ENCODE measurements around the gene NBEA.

DNA sequence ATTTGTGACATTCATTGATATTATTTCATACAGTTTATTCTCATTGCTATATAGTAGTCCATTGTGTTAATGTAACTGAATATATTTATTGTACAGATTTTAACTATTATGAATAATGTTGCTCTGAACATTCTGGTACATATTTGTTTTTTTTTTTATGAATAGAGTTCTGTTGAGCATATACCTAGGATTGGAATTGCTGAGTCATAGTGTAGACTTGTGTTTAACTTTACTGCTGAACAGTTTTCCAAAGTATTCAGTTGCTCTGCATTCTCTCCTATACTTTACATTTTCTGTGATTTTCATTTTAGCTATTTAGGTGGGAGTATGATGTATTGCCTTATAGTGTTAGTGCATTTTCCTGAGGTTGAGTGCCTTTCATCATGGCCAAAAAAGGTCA, 436.9 kb downstream of the NBEA start:
- TF ChIP-seq SIN3A (IDR thresholded peaks at IDR 0.05; ENCODE audit: borderline replicate concordance, insufficient read depth, low read depth, low read length), result no peak
- no peak for TF ChIP-seq CTCF (IDR thresholded peaks at IDR 0.05)
- TF ChIP-seq POLR2AphosphoS5 (IDR thresholded peaks at IDR 0.05; ENCODE audit: low read depth, low read length), result no peak
- TF ChIP-seq, protein P1, sequence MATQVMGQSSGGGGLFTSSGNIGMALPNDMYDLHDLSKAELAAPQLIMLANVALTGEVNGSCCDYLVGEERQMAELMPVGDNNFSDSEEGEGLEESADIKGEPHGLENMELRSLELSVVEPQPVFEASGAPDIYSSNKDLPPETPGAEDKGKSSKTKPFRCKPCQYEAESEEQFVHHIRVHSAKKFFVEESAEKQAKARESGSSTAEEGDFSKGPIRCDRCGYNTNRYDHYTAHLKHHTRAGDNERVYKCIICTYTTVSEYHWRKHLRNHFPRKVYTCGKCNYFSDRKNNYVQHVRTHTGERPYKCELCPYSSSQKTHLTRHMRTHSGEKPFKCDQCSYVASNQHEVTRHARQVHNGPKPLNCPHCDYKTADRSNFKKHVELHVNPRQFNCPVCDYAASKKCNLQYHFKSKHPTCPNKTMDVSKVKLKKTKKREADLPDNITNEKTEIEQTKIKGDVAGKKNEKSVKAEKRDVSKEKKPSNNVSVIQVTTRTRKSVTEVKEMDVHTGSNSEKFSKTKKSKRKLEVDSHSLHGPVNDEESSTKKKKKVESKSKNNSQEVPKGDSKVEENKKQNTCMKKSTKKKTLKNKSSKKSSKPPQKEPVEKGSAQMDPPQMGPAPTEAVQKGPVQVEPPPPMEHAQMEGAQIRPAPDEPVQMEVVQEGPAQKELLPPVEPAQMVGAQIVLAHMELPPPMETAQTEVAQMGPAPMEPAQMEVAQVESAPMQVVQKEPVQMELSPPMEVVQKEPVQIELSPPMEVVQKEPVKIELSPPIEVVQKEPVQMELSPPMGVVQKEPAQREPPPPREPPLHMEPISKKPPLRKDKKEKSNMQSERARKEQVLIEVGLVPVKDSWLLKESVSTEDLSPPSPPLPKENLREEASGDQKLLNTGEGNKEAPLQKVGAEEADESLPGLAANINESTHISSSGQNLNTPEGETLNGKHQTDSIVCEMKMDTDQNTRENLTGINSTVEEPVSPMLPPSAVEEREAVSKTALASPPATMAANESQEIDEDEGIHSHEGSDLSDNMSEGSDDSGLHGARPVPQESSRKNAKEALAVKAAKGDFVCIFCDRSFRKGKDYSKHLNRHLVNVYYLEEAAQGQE (IDR thresholded peaks at IDR 0.05; ENCODE audit: insufficient read depth in 1 of 2, low read depth in 2 of 2, low read length in 1 of 2), result no peak
- TF ChIP-seq TCF7L2 (IDR thresholded peaks at IDR 0.05; ENCODE audit: low read depth, low read length), result no peak
